Islet precursor cell (in vitro differentiated cells): Measurements from ENCODE around the gene GALNT10.
A peak's percentile ranks its signal among the peaks of the same experiment; 100 is the strongest.

ENCODE experiments used
- DNase-seq: peaks from one replicate; pipeline ENCODE4 v3.0.0-alpha.2; 2018

Gene GALNT10

GRCh38 chr5:154203798-154204578 is 13.5 kb downstream of the GALNT10 start:
- no peak for DNase-seq

GRCh38 chr5:154205441-154206117 is 15.0 kb downstream of the GALNT10 start:
- no peak for DNase-seq

- DNase-seq: no peak
Observed at GRCh38 chr5:154206311-154206710, 15.8 kb downstream of the GALNT10 start.

- no peak for DNase-seq
Observed at GRCh38 chr5:154207204-154207603, 16.7 kb downstream of the GALNT10 start.

GRCh38 chr5:154209591-154210081 is 19.1 kb downstream of the GALNT10 start:
- DNase-seq: no peak

GRCh38 chr5:154210163-154210562 is 19.6 kb downstream of the GALNT10 start:
- no peak for DNase-seq

GRCh38 chr5:154211641-154212390 is 21.3 kb downstream of the GALNT10 start:
- DNase-seq: no peak

GRCh38 chr5:154213592-154213991 is 23.1 kb downstream of the GALNT10 start:
- DNase-seq: no peak

GRCh38 chr5:154214371-154215106 is 24.0 kb downstream of the GALNT10 start:
- no peak for DNase-seq

- DNase-seq: peak; percentile 70
Observed at GRCh38 chr5:154215571-154216325, 25.2 kb downstream of the GALNT10 start.

- no peak for DNase-seq
Observed at GRCh38 chr5:154217462-154217861, 26.9 kb downstream of the GALNT10 start.

GRCh38 chr5:154218786-154219185 is 28.3 kb downstream of the GALNT10 start:
- no peak for DNase-seq

- peak; percentile 97 for DNase-seq
Observed at GRCh38 chr5:154220625-154221024, 30.1 kb downstream of the GALNT10 start.

- DNase-seq: peak; percentile 98
Observed at GRCh38 chr5:154221371-154221896, 30.9 kb downstream of the GALNT10 start.

- DNase-seq: no peak
Observed at GRCh38 chr5:154222414-154222813, 31.9 kb downstream of the GALNT10 start.

GRCh38 chr5:154223320-154223719 is 32.8 kb downstream of the GALNT10 start:
- DNase-seq: no peak

GRCh38 chr5:154227090-154227489 is 36.6 kb downstream of the GALNT10 start:
- DNase-seq: no peak

GRCh38 chr5:154228696-154229095 is 38.2 kb downstream of the GALNT10 start:
- DNase-seq: no peak

- no peak for DNase-seq
Observed at GRCh38 chr5:154230526-154230925, 40.0 kb downstream of the GALNT10 start.

GRCh38 chr5:154234551-154234950 is 44.0 kb downstream of the GALNT10 start:
- no peak for DNase-seq

- no peak for DNase-seq
Observed at GRCh38 chr5:154236011-154236410, 45.5 kb downstream of the GALNT10 start.
